NCI-H82 treated with DMSO at 0.1 percent for 48 hours (cell line): Measurements from ENCODE around the gene SNRNP48.

Source experiments
- DNase-seq: peaks from one replicate; lab custom pipeline; 2025; ENCODE audit not compliant: unreplicated experiment; lab: John Stamatoyannopoulos, UW

Gene SNRNP48

GRCh38 chr6:7590918-7591302, 912 bp downstream of the SNRNP48 start:
- no peak for DNase-seq

DNA sequence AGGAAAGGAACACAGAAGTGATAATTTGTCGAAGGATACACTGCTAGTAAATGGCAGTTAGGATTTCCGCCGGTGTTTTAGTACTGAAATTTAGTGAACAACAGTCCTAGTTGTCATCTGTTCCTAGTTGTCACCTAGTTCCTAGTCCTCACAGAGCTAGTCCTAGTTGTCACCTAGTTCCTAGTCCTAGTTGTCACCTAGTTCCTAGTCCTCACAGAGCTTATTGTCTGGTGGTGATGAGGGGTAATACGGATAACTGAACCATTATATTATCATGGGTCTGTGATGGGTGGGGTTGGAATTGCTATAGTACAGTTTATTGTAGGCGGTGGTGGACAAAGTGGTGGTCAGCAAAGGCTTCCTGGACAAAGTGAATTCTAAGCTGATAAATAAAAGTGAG, 1.8 kb downstream of the SNRNP48 start:
- no peak for DNase-seq

GRCh38 chr6:7593229-7593628, 3.2 kb downstream of the SNRNP48 start:
- DNase-seq: no peak

GRCh38 chr6:7594579-7595125, 4.7 kb downstream of the SNRNP48 start:
- DNase-seq: no peak

DNA sequence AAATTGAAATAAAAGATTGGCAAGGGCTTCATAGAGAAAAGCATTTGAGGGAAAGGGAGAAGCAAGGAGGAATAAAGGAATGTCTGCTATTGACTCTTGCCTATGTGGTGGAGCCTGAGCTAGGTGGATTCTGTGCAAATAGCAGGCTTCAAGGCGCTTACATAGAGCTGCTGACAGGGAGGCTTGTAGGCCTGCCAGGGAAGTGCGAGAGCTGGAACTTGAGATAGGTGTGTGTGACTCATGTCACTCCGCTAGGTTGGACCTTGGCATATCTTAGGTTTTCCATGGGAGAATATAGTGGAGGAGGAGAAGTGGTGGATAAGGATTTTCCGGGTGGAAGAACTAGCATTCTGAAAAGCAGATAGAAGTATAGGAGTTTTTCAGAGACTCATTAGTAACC, 14.0 kb downstream of the SNRNP48 start:
- no peak for DNase-seq

GRCh38 chr6:7604506-7604905, 14.5 kb downstream of the SNRNP48 start:
- DNase-seq: no peak

DNA sequence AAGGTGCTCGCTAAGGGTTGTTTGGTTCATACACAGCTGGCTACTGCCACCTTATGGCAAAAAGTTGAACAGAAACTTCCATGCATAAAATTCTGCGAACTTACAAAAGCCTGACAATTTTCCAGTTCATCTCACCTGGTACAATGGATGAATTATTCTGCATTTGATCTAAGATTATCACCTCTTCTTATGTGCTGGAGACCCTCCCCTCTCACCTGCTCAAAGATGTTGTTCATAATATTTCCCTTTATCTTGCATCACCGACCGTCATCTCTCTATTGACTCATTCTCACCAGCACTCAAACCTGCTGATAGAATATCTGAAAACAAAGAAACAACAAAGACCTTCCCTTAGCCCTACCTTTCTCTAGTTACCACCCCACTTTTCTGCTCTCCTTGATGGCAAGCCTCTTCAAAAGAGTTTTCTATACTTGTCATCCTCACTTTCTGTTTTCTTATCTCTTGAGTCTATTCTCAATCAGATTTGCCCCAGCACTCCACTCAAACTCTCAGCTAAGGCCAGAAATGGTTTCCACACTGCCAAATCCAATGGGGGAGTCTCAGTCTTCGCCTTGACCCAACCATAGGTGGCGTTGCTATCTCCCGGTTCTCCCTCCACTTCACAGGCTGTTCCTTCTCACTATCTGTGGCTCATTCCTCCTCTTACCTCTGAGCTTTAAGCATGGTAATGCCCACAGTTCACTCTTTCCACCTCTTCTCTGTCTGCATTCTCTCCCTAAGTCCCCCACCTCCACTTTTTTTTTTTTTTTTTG, 25.8 kb downstream of the SNRNP48 start:
- no peak for DNase-seq

DNA sequence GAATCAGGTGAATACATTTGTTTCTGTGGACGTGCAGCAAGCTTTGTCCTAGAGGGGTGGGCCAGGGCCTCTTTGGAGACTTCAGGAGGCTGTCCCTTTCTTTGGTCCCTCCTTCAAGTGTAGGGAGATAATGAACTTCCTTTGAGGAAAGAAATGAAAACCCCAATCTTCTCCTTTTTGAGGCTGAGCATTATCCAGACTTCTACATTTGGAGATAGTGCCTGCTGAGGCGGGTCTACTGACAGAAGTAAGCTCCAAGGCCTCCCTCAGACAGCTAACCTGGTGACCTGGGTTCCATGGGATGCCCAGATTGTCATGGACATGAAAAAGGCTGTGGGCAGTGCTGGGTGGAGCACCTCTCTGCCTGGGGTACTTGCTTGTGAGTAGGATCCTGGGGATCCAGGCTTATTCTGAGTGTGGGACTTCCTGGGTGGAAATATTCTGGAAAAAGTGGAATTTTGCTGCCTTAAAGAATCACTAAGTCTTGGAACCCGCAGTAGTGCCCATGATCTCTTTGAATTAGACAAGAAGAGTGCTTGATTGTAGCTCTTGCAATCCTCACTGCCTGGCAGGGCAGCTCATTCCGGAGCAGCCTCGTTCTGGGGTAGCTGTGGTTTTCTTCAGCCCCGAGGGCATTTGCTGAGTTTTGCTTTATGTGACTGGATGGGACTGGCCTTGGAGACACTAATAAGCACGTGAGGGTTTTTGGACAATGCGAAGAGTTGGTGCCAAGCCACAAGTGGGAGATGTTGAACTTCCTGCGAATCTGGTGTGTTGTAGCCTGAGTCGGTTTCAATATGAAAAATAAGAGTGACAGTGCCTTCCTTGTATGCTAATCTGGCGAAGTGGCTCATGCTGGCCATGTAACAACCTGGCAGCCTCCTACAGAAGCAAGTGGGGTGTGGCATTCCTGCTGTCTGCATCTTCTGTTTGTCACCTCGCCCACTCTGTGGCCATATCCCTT, 28.1 kb downstream of the SNRNP48 start:
- DNase-seq: no peak

GRCh38 chr6:7621761-7622160, 31.8 kb downstream of the SNRNP48 start:
- DNase-seq: no peak

DNA sequence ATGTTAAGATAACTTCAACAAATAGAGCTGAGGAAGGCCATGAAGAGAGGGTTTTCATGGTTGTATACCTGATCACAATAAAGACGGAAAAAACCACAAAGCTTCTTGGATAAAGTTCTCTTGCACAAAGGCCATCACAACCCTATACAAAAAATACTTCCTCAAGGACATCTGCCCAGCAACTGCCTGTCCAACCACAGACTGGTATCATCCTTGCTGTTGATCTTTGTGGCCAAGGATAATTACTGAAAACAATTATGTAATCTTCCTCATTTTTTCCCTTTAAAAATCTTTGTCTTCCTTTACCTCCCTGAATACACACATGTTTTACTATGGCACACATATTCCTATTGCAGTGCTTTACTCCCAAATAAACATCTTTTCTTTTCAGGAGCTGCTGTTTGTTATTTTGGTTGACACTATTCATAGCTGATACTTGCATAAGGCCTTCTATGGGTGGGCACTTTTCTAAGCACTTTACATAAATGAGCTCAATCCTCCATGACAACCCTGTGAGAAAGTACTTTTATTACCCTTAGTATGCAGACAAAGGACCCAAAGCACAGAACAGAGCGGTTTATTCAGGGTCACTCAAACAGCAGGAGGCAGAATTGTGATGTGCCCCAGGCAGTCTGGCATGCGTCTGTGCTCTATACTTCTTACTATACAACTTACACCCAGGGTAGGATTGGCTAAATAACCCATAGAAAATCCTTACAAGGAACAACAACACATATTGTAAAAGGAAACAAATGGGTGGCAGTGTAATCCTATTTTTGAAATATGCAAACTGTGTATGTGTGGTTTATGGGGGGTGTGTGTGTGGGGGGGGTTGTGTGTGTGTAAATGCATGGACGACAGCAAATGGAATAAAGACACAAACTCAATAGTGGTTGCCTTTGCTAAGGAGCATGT, 35.1 kb downstream of the SNRNP48 start:
- DNase-seq: no peak

- no peak for DNase-seq
Observed at GRCh38 chr6:7628479-7628878, 38.5 kb downstream of the SNRNP48 start.

DNA sequence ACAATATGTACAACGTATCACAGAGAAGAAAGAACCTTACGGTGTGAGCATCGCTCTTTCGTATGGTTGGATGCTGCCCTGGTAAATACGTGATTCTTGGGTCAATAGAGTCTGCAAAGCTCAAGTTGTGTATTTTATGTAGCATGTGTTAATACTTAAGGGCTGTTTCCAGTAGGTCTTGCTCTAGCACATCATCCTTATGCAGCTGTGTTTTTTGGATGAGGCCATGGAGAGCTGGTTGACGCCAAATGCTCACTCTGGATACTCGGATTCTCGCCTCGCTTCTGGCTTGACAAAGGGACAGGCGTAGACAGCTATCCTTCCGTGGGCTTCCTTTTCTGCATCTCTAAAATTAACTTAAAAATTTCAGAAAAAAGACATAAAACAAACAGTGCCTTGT, 38.9 kb downstream of the SNRNP48 start:
- no peak for DNase-seq

DNA sequence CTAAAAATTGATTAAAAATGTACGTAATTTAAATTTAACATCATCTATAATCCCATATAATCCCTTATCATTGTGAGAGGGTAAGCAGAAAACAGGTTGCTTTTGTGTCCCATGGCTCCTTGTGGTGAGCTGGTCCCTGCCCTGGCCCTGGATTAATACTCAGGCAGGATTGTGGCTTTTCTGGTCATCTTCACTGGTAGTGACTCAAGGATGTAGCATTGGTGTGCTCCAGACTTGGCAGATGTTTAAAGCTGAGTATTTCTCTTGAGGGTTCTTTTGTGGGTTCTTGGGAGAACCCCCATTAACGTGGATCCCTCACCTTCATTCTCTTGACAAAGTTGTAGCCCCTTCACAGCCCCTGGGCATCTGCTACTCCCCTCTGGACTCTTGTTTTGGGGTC, 39.3 kb downstream of the SNRNP48 start:
- DNase-seq: no peak

- DNase-seq: no peak
Observed at GRCh38 chr6:7630792-7631191, 40.8 kb downstream of the SNRNP48 start.

GRCh38 chr6:7631466-7631865, 41.5 kb downstream of the SNRNP48 start:
- no peak for DNase-seq

DNA sequence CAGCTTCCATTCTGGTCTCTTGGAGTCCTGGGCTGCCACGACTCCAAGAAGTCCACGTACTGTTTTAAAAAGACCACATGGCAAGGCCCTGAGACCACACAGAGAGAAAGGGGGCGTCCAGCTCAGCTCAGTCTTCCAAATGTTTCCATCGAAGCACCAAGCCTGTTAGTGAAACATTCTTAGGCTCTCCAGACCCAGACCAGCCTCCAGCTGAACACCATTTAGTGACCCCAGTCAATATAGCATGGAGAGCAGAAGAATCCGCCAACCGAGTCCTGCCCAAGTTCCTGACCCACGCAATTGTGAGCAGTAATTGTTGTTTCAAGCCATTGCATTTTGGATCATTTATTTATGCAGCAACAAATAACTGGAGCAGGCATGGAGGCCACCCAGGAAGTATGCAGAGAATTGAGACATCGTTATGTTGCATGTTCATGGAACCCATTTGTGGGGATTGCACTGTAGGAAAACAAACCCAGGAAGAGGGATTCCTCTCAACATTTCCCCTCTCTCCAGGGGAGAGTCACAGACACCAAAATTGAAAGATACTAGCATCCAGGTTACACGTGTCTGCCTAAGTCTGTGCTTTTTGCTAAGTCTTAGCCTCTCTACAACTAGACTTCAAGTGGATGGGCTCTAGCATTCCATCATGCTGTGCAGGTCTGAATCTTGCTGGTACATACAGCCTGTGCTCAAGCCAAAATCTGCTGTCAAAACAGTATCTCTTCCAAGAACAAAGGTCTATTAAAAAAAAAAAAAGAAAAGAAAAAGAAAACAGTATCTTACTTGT, 42.7 kb downstream of the SNRNP48 start:
- no peak for DNase-seq

GRCh38 chr6:7633361-7633760, 43.4 kb downstream of the SNRNP48 start:
- no peak for DNase-seq

- no peak for DNase-seq
Observed at GRCh38 chr6:7636151-7636550, 46.2 kb downstream of the SNRNP48 start.

- no peak for DNase-seq
Observed at GRCh38 chr6:7637533-7637932, 47.5 kb downstream of the SNRNP48 start.

- no peak for DNase-seq
Observed at GRCh38 chr6:7639427-7639826, 49.4 kb downstream of the SNRNP48 start.
